Tibial nerve (tissue), 4 donors: ENCODE measurements around the gene MRTFA. TPM values are rescaled to one million over a fixed set of nuclear protein-coding genes. Genes with fewer than 3 reads are reported as not detected.
"Not testable (repeated sequence)": the region's sequence is repeated elsewhere in the genome, so short reads cannot be mapped to it uniquely, and the experiment has no call there.

Experiments
- DNase-seq, 2 donors: peaks; one replicate each; pipeline ENCODE4 v3.0.0-alpha.2; 2019; ENCODE audit warnings: low spot score in 2 of 2
- H3K27ac ChIP-seq, 4 donors: fragments of 200-600 bp; sonication (generic) in 3 of 4; one replicate each; pipeline ENCODE4 v1.5.1; 2017 to 2019; ENCODE audit warnings: mild to moderate bottlenecking in 1 of 4
- H3K27me3 ChIP-seq, 2 donors: fragments of 200-600 bp; sonication (generic) in 1 of 2; one replicate each; pipeline versions ENCODE4 v1.5.1 to v1.6.0; 2017 to 2019
- H3K36me3 ChIP-seq, 3 donors: fragments of 200-600 bp; sonication (generic); one replicate each; pipeline ENCODE4 v1.5.1; 2018 to 2019
- H3K4me1 ChIP-seq, 4 donors: fragments of 200-600 bp; sonication (generic) in 3 of 4; one replicate each; pipeline ENCODE4 v1.5.1; 2017 to 2019
- H3K4me3 ChIP-seq, 4 donors: fragments of 200-600 bp; sonication (generic) in 3 of 4; one replicate each; pipeline ENCODE4 v1.5.1; 2017 to 2019; ENCODE audit warnings: mild to moderate bottlenecking in 1 of 4, moderate library complexity in 1 of 4
- H3K9me3 ChIP-seq, 4 donors: fragments of 200-600 bp; sonication (generic) in 3 of 4; one replicate each; pipeline ENCODE4 v1.5.1; 2017 to 2019
- CTCF ChIP-seq, 5 experiments: fragments of 200-600 bp in 3 of 5; fragments of 450-650 bp in 2 of 5; sonication (generic) in 3 of 5; IDR thresholded peaks; one replicate each; pipeline ENCODE4 v1.5.1; 2016 to 2019; ENCODE audit warnings: antibody characterized with exemption in 5 of 5, mild to moderate bottlenecking in 3 of 5, moderate library complexity in 2 of 5
- EP300 ChIP-seq, 2 donors: sonication (generic); formaldehyde crosslinking; IDR thresholded peaks; one replicate each; pipeline ENCODE4 v1.6.1; 2017; ENCODE audit warnings: antibody characterized with exemption in 2 of 2, mild to moderate bottlenecking in 1 of 2
- POLR2A ChIP-seq, 2 donors: fragments of 450-650 bp; IDR thresholded peaks; one replicate each; pipeline ENCODE4 v1.6.1; 2017; ENCODE audit warnings: antibody characterized with exemption in 2 of 2, mild to moderate bottlenecking in 2 of 2, moderate library complexity in 2 of 2
- WGBS, 2 donors: methylation state at CpG; one replicate each; pipeline ENCODE4 v1.1.5; 2018; 5-methylcytosine and 5-hydroxymethylcytosine counted together
- total RNA-seq, 4 donors: library from RNA; depleted of rRNA; stranded (reverse); fragments of >200 nt; gene quantifications; one replicate each; pipeline ENCODE4 v1.1.0, GENCODE V29; 2016

MRTFA gene
- total RNA-seq, 4 donors from 2014 or later: 69.7 to 119 (median 104) TPM

- 96 to 97% methylated on average over 1 of the region's 1 CpG for WGBS, 2 donors
- no peak for DNase-seq
- no peak overlapping the region for H3K4me3 ChIP-seq
- H3K27ac ChIP-seq: no peak overlapping the region
- no peaks in the 10 kb centered on the region for H3K27me3 ChIP-seq
- no peaks in the 10 kb centered on the region for H3K36me3 ChIP-seq
- H3K4me1 ChIP-seq: peaks cover 0 to 54% (median 17%) of the 10 kb centered on the region in 4 donors
- TF ChIP-seq CTCF (IDR thresholded peaks at IDR 0.05) (no peak), EP300 (IDR thresholded peaks at IDR 0.05) (no peak), POLR2A (IDR thresholded peaks at IDR 0.05) (no peak)
- no peaks in the 10 kb centered on the region for H3K9me3 ChIP-seq
Observed at GRCh38 chr22:40502919-40503318, 133.6 kb downstream of the MRTFA start.

GRCh38 chr22:40500465-40500786 lies 136.1 kb downstream of the MRTFA start:
- not testable (repeated sequence) for H3K36me3 ChIP-seq, H3K9me3 ChIP-seq, DNase-seq, H3K27ac ChIP-seq, H3K27me3 ChIP-seq, H3K4me3 ChIP-seq
- WGBS, 2 donors: 43 to 57% methylated on average over 4 to 5 of the region's 5 CpGs
- H3K4me1 ChIP-seq: peaks cover 0 to 40% (median 14%) of the 10 kb centered on the region in 4 donors

- Histone ChIP-seq H3K4me3 (no peak overlapping the region), H3K27ac (peak overlapping the region in 2 of 4 donors; percentile 43 to 55), H3K4me1 (peaks cover 0 to 31% (median 14%) of the 10 kb centered on the region in 4 donors), H3K27me3 (no peaks in the 10 kb centered on the region), H3K36me3 (no peaks in the 10 kb centered on the region), H3K9me3 (no peaks in the 10 kb centered on the region)
- no peak for DNase-seq
- TF ChIP-seq EP300 (IDR thresholded peaks at IDR 0.05) (peak in 1 of 2 donors; percentile 44), CTCF (IDR thresholded peaks at IDR 0.05) (no peak)
Observed at GRCh38 chr22:40499209-40499623, 137.3 kb downstream of the MRTFA start.

GRCh38 chr22:40498420-40499208 lies 137.9 kb downstream of the MRTFA start:
- WGBS, 2 donors: 68 to 72% methylated on average over 6 of the region's 6 CpGs
- TF ChIP-seq EP300 (IDR thresholded peaks at IDR 0.05) (no peak), POLR2A (IDR thresholded peaks at IDR 0.05) (no peak), CTCF (IDR thresholded peaks at IDR 0.05) (no peak)
- H3K27ac ChIP-seq: peak overlapping the region in 2 of 4 donors; percentile 43 to 55

GRCh38 chr22:40493441-40493840 lies 143.1 kb downstream of the MRTFA start:
- Histone ChIP-seq H3K27me3 (no peaks in the 10 kb centered on the region), H3K4me3 (no peak overlapping the region), H3K36me3 (no peaks in the 10 kb centered on the region), H3K9me3 (no peaks in the 10 kb centered on the region), H3K4me1 (peaks cover 0 to 46% (median 28%) of the 10 kb centered on the region in 4 donors), H3K27ac (peak overlapping the region in 2 of 4 donors; percentile 65 to 80)
- no peak for DNase-seq
- TF ChIP-seq POLR2A (IDR thresholded peaks at IDR 0.05) (no peak), EP300 (IDR thresholded peaks at IDR 0.05) (no peak), CTCF (IDR thresholded peaks at IDR 0.05) (no peak)
- WGBS, 2 donors: 79 to 81% methylated on average over 2 of the region's 2 CpGs

More at GRCh38 chr22:40498420-40499208, 137.9 kb downstream of the MRTFA start:
- Histone ChIP-seq H3K27me3 (no peaks in the 10 kb centered on the region), H3K4me3 (no peak overlapping the region), H3K9me3 (no peaks in the 10 kb centered on the region), H3K4me1 (peaks cover 0 to 29% (median 14%) of the 10 kb centered on the region in 4 donors), H3K36me3 (no peaks in the 10 kb centered on the region)
- DNase-seq: no peak
